ENCODE measurements around the gene KXD1. TPM values are rescaled to one million over a fixed set of nuclear protein-coding genes. Genes with fewer than 3 reads are reported as not detected.

Gene KXD1
- polyA plus RNA-seq, 1 of the 3 experiments (the other 2 are of a cell fraction), result 151 TPM

- Histone ChIP-seq H2AFZ (ENCODE audit: low read depth) (no peak overlapping the region), H3K4me1 (ENCODE audit: control insufficient read depth in 1 of 2, insufficient read depth in 2 of 2, low read depth in 1 of 2, low read length in 1 of 2) (peaks cover 15 to 19% of the 10 kb centered on the region in 2 experiments; a peak in 2 of 4 replicates), H3K9me2 (no peaks in the 10 kb centered on the region), H3K27me3 (ENCODE audit: insufficient read depth) (peaks cover 70% of the 10 kb centered on the region), H3K9me3 (no peaks in the 10 kb centered on the region), H4K20me1 (ENCODE audit: insufficient read depth) (no peaks in the 10 kb centered on the region), H3K36me3 (replicated peaks in 1 of 2; ENCODE audit: control insufficient read depth in 1 of 2, insufficient read depth in 2 of 2, low read length in 1 of 2) (no peaks in the 10 kb centered on the region), H3F3A (replicated peaks; ENCODE audit: insufficient read depth) (peaks cover 19% of the 10 kb centered on the region), H3K79me2 (ENCODE audit: insufficient read depth) (no peaks in the 10 kb centered on the region), H3K4me3 (ENCODE audit: low read depth in 2 of 2, low read length in 1 of 2) (no peak overlapping the region), H3K27ac (ENCODE audit: low read depth in 2 of 2, low read length in 1 of 2) (no peak overlapping the region), H3K4me2 (no peak overlapping the region), H3K9ac (no peak overlapping the region)
- ChIA-PET CTCF (interaction anchor here (0.9 to 1.5 kb wide), 3 partner anchors 15 to 238 kb away, joined by 3 to 7 read pairs (median 5); no protein-coding TSS in a partner anchor), POLR2A (interaction anchor here (0.6 kb wide), 1 partner anchor 21 kb away, joined by 3 read pairs; no protein-coding TSS in a partner anchor)
- TF ChIP-seq YY1 (IDR thresholded peaks at IDR 0.05; ENCODE audit: low read depth) (no peak), TAF1 (IDR thresholded peaks at IDR 0.05; ENCODE audit: borderline replicate concordance, low read depth, low read length) (no peak), TCF12 (IDR thresholded peaks at IDR 0.05) (no peak), NFIC (IDR thresholded peaks at IDR 0.05; ENCODE audit: borderline replicate concordance) (no peak), EZH2phosphoT487 (IDR thresholded peaks at IDR 0.05; ENCODE audit: borderline replicate concordance, low read depth) (no peak), MXI1 (IDR thresholded peaks at IDR 0.05; ENCODE audit: low read depth, low read length) (no peak), PBX3 (IDR thresholded peaks at IDR 0.05) (no peak), JUND (IDR thresholded peaks at IDR 0.05) (no peak), FOXJ3 (CRISPR knock-in tag; IDR thresholded peaks at IDR 0.05) (no peak), RFX5 (IDR thresholded peaks at IDR 0.05; ENCODE audit: low read length) (no peak), TEAD4 (IDR thresholded peaks at IDR 0.05; ENCODE audit: borderline replicate concordance, insufficient read depth) (no peak), ELF1 (IDR thresholded peaks at IDR 0.05) (no peak), FOXM1 (IDR thresholded peaks at IDR 0.05; ENCODE audit: low read depth) (no peak), CHD2 (IDR thresholded peaks at IDR 0.05; ENCODE audit: low read length, partially characterized antibody) (no peak), GABPA (IDR thresholded peaks at IDR 0.05; ENCODE audit: low read depth) (no peak), RXRA (IDR thresholded peaks at IDR 0.05; ENCODE audit: borderline replicate concordance, low read depth) (no peak), USF2 (IDR thresholded peaks at IDR 0.05; ENCODE audit: borderline replicate concordance, low read depth, low read length) (no peak), GATA2 (CRISPR knock-in tag; IDR thresholded peaks at IDR 0.05) (no peak)
- TF ChIP-seq, protein P1, sequence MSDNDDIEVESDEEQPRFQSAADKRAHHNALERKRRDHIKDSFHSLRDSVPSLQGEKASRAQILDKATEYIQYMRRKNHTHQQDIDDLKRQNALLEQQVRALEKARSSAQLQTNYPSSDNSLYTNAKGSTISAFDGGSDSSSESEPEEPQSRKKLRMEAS (IDR thresholded peaks at IDR 0.05; ENCODE audit: low read depth), result no peak
- TF ChIP-seq, protein P2, sequence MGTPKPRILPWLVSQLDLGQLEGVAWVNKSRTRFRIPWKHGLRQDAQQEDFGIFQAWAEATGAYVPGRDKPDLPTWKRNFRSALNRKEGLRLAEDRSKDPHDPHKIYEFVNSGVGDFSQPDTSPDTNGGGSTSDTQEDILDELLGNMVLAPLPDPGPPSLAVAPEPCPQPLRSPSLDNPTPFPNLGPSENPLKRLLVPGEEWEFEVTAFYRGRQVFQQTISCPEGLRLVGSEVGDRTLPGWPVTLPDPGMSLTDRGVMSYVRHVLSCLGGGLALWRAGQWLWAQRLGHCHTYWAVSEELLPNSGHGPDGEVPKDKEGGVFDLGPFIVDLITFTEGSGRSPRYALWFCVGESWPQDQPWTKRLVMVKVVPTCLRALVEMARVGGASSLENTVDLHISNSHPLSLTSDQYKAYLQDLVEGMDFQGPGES (IDR thresholded peaks at IDR 0.05; ENCODE audit: low read depth, low read length), result no peak
- WGBS (ENCODE audit: low lambda C conversion rate), result 79% methylated on average over 9 of the region's 9 CpGs
- peak; percentile 27 for DNase-seq
These were observed 51.4 kb downstream of the KXD1 start for GRCh38 chr19:18608805-18609716.

Data from SK-N-SH (cell line).